ENCODE results near the gene DDX52.

Gene DDX52

DNA sequence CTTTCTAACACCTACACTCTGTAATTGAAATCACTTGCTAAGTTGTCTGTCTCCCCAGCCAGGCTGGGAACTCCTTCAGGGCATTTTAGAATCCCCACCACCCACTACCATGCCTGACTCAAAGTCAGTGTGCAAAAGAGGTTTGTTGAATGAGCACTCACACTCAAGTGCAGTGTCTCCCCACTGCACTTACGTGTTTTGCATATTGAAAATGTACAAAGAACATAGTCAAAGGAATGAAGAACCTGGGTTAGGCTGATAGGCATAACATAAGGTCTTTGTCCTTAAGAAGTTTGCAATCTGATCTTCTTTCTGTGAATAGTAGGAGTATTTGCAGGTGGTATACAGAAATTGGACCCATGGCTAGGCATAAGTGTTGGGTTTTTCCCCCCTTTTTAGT, 33.8 kb upstream of the DDX52 start:
- no peak for DNase-seq (ENCODE audit: low read depth)
- no peak for TF ChIP-seq CTCF (conservative IDR thresholded peaks at IDR 0.05; ENCODE audit: low read length)
- no peak overlapping the region for H3K4me3 ChIP-seq (ENCODE audit: low read length)

GRCh38 chr17:37676115-37676925, 33.1 kb upstream of the DDX52 start:
- peak; percentile 37 for DNase-seq (ENCODE audit: low read depth)
- no peak overlapping the region for H3K4me3 ChIP-seq (ENCODE audit: low read length)
- TF ChIP-seq CTCF (conservative IDR thresholded peaks at IDR 0.05; ENCODE audit: low read length) = no peak

- no peak for DNase-seq (ENCODE audit: low read depth)
- TF ChIP-seq CTCF (conservative IDR thresholded peaks at IDR 0.05; ENCODE audit: low read length) = no peak
These were observed 31.3 kb upstream of the DDX52 start for GRCh38 chr17:37674511-37674910.

DNA sequence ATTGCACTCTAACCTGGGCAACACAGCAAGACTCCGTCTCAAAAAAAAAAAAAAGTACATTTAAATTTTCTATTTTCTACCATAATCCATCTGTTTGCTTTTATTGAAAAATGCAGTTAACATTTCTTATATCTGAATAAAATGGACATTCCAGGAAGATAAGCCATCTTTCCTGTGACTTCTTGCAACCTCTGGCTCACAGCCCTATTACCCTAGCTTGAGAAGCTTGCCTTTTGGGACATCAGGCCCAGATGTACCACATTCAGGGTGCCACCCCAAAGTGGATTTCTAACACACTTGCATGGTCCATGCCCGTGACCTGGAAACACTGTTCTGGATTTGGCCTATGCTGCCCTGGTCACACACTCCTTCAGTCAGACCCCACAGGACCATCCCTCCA, 30.1 kb upstream of the DDX52 start:
- peak; percentile 42 for DNase-seq (ENCODE audit: low read depth)
- TF ChIP-seq CTCF (conservative IDR thresholded peaks at IDR 0.05; ENCODE audit: low read length) = no peak
- no peak overlapping the region for H3K4me3 ChIP-seq (ENCODE audit: low read length)

More at GRCh38 chr17:37674511-37674910, 31.3 kb upstream of the DDX52 start:
- H3K4me3 ChIP-seq (ENCODE audit: low read length) = no peak overlapping the region

DNA sequence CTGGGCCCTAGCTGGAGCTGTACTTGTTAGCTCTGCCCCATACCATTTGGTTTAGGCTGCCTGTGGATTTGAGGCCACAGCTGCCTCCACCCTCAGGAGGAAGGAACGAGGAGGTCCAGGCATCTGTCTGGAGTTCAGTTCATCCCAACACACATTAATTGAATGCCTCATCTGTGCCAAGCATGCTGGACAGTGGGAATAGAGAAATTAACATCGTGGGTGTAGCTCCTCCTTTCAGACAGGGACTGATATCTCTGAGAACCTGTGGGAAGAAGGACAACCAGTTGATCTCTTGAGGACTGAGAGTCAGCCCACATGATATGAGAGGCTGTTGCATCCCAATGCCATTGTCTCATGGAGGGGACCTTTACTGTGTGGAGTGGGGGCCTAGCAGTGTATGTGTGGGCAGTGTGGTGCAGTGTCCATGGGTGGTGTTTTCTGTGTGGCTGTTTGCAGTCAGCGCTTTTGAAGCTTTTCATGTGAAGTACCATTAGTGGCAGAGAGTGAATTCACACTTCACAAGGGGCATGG, 29.4 kb upstream of the DDX52 start:
- H3K4me3 ChIP-seq (ENCODE audit: low read length) = no peak overlapping the region
- DNase-seq (ENCODE audit: low read depth) = peak; percentile 58
- TF ChIP-seq CTCF (conservative IDR thresholded peaks at IDR 0.05; ENCODE audit: low read length) = no peak

DNA sequence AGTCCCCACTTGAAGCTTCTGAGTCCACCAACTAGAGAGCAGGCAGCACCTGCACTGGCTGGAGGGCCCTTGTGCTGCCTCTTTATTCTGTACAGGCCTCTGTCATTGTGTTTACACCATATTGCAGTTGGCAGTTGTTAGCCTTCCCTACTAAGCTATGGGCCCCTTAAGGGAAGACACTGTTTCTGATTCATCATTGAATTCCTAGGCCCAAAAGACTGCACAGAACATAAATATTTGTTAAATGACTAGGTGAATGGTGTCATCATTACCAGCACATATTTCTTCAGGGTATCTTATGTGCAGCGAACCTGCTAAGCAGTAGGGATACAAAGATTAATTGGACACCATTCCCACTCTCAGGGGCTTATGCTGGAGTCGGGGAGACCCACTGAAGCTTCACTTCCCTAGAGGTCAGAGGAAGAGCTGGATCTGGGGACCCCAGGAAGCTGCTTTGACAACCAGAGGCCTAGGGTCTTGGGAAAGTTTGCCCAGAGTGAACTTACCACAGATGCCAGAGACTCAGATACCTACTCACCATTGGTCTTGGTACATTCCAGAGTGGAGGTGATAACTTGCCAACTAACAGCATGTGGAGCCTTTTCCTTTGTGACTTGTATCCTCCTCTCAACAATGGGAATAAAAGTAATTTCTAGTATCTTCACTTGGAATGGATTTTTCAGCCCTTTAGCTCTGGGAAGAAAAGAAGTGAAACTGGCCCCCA, 28.7 kb upstream of the DDX52 start:
- peak; percentile 95 for DNase-seq (ENCODE audit: low read depth)
- H3K4me3 ChIP-seq (ENCODE audit: low read length) = no peak overlapping the region
- no peak for TF ChIP-seq CTCF (conservative IDR thresholded peaks at IDR 0.05; ENCODE audit: low read length)
